Subcutaneous adipose tissue (tissue), 4 donors: ENCODE measurements around the gene RHOH. TPM values are rescaled to one million over a fixed set of nuclear protein-coding genes. Genes with fewer than 3 reads are reported as not detected.

Source experiments
- CTCF ChIP-seq: fragments of 450-650 bp; IDR thresholded peaks from one replicate; pipeline ENCODE4 v1.5.1; 2016; ENCODE audit warnings: low read depth, mild to moderate bottlenecking, control low read depth, antibody characterized with exemption, moderate library complexity
- total RNA-seq, 4 donors: library from RNA; depleted of rRNA; stranded (reverse); fragments of >200 nt; gene quantifications; one replicate each; pipeline ENCODE4 v1.1.0, GENCODE V29; 2016

RHOH gene
- total RNA-seq, 4 donors from 2014 or later = 2.1 to 7.0 (median 3.7) TPM

DNA sequence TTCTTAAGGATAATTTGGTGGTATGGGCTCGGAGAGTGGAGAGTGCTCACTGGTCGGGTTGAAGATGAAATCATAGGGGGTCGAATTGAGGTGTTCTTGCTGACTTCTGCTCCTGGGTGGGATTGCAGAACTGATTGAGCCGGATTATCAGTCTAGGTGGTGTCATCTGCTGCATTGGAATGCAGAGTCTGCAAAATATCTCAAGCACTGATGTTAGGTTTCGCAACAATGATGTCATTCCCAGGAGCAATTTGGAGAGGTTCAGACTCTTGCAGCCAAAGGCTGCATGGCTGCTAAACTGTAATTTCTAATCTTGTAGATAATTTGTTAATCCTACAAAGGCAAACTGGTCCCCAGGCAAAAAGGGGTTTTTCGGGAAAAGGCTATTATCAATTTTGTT, 67.7 kb downstream of the RHOH start:
- no peak for TF ChIP-seq CTCF

GRCh38 chr4:40264995-40265909, 68.4 kb downstream of the RHOH start:
- TF ChIP-seq CTCF = no peak

- no peak for TF ChIP-seq CTCF
Observed at GRCh38 chr4:40265910-40266274, 69.1 kb downstream of the RHOH start.

DNA sequence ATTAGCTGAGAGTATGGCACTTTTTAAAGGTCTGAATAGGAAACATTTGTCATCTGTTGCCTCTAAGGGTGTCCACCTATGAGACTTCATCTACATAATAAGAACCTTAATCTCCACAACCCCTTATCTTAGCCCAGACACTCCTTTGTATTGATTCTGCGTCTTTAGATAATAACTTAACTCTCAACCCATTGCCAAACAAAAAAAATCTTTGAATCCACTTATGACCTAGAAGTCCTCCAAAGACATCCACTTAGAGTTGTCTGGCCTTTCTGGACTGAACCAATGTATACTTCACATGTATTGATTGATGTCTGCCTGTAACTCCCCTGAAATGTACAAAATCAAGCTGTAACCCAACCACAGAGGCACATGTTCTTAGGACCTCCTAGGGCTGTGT, 72.3 kb downstream of the RHOH start:
- TF ChIP-seq CTCF = no peak

GRCh38 chr4:40270609-40271008, 73.8 kb downstream of the RHOH start:
- no peak for TF ChIP-seq CTCF

DNA sequence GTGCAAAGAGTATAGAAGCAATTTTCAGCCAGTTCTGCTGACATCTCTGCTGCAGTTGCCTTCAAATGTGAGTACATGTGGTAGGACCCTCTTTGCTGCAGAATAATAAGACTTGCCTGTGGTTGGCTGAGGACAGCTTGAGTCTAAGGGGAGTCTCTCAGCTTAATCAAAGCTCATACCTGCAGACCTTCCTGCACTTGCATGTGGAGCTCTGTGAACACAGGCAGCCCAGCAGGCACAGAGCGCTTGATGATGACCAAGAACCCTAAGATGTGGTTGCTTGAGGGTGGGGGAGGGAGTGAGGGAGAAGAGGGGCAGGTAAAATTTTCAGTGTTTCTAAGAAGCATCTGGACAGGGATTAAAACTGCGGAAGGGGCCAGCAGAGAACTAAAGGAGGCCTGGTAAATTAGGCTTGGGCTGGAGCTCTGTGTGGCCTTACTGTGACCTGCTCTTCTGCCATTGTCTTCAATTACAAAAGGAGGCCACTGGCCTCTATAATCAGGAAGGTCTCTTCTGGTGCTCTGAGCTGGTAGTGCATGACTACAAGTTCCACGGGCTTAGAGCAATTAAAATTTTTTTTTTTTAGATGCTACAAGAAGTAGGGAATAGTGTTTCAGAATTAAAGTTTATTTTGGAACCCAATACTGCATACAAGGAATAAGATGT, 78.4 kb downstream of the RHOH start:
- TF ChIP-seq CTCF = no peak

GRCh38 chr4:40276546-40276945, 79.7 kb downstream of the RHOH start:
- no peak for TF ChIP-seq CTCF
